Left ventricle myocardium superior (tissue), 1 donor: Measurements from ENCODE around the gene TCTN3. TPM values are rescaled to one million over a fixed set of nuclear protein-coding genes. Genes with fewer than 3 reads are reported as not detected.
"Not testable (repeated sequence)": the region's sequence is repeated elsewhere in the genome, so short reads cannot be mapped to it uniquely, and the experiment has no call there.

Experiments
- ATAC-seq: fragments of 200-7000 bp; cut with Tn5 transposase; one replicate; pipeline ENCODE4 v1.9.1; 2020; ENCODE audit warnings: mild to moderate bottlenecking, moderate library complexity
- DNase-seq: peaks from one replicate; pipeline ENCODE4 v3.0.0-alpha.2; 2020
- intact Hi-C: fragments of 100-400 bp; cut with micrococcal nuclease; formaldehyde crosslinking; loops from one replicate; pipeline ENCODE4 v1.11.0; 2022
- long read RNA-seq: library from polyadenylated mRNA; unstranded; transcript quantifications from one replicate; pipeline ENCODE4 v2.0.0, GENCODE V29; 2021
- total RNA-seq: library from RNA; stranded (reverse); fragmentation: NEBNext Ultra II Directional; extraction: Animal tissue kit (Norgen Biotek cat#: 25700); gene quantifications from one replicate; pipeline ENCODE4 v1.2.1, GENCODE V29; 2021
- donor health status: DM: no; HTN: yes; CAD: no; lungs with severe emphysema.

TCTN3 gene
- total RNA-seq, result 8.2 TPM
- long read RNA-seq, transcript TCTN3-207 (14 exons, 2,739 nt), result major isoform, 15 of 22 reads
- long read RNA-seq, partial matches to known transcripts, result 3 of 22 reads
- long read RNA-seq, other reads (novel, unspliced or antisense), result 4 of 22 reads

GRCh38 chr10:95693668-95694534 is at the start of gene TCTN3:
Gene TCTN3, minus strand, starts transcription at chr10:95693927. Its CDS starts 28 bp downstream, at chr10:95693899.
- peak; percentile 95 for DNase-seq
- intact Hi-C loops, result loop anchor here (10.0 kb wide), 1 partner anchor 151 kb away; no protein-coding TSS in a partner anchor
- peak; percentile 100 for ATAC-seq

- no peak for DNase-seq
- no peak for ATAC-seq
- intact Hi-C loops, result no loop called here
These were observed 49.3 kb upstream of the TCTN3 start for GRCh38 chr10:95742962-95743535.

GRCh38 chr10:95742485-95742884 is 48.8 kb upstream of the TCTN3 start:
- ATAC-seq, result peak; percentile 30
- DNase-seq, result no peak
- intact Hi-C loops, result no loop called here

GRCh38 chr10:95741807-95742467 is 48.2 kb upstream of the TCTN3 start:
- ATAC-seq (peak; percentile 91), DNase-seq (no peak)
- intact Hi-C loops, result no loop called here

GRCh38 chr10:95739056-95739455 is 45.3 kb upstream of the TCTN3 start:
- DNase-seq (no peak), ATAC-seq (no peak)
- intact Hi-C loops, result no loop called here

DNA sequence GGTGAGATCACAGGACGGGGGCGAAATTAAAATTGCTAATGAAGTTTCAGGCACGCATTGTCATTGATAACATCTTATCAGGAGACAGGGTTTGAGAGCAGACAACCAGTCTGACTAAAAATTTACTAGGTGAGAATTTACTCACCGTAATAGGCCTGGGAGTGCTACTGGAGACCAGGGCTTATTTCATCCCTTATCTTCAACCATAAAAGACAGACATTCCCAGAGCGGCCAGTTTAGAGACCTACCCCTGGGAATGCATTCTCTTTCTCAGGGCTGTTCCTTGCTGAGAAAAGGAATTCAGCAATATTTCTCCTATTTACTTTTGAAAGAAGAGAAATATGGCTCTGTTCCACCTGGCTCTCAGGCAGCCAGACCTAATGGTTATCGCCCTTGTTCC is 39.2 kb upstream of the TCTN3 start:
- intact Hi-C loops, ATAC-seq, DNase-seq: not testable (repeated sequence)

- intact Hi-C loops, result no loop called here
- ATAC-seq (no peak), DNase-seq (no peak)
These were observed 36.5 kb upstream of the TCTN3 start for GRCh38 chr10:95730233-95730632.

- peak; percentile 60 for ATAC-seq
- intact Hi-C loops, result no loop called here
- DNase-seq, result no peak
These were observed 35.8 kb upstream of the TCTN3 start for GRCh38 chr10:95729323-95730055.

DNA sequence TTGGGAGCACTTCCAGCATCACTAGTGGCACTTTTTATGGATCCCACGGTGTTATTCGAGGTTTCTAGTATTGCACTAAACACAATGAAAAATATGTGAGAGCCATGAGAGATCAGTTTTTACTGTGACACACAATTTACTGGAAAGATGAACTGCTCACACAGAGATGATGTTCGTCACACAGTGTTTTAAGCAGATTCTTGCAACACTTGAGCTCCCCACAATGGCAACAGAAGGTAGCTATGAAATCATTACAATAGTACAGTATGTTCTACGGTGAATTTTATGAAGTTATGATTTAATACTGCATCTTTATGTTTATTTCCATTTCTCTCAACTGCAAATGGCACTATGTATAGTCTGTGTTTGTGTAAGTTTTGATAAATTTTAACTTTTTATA is 34.8 kb upstream of the TCTN3 start:
- ATAC-seq, result peak; percentile 47
- intact Hi-C loops, result no loop called here
- DNase-seq, result no peak

DNA sequence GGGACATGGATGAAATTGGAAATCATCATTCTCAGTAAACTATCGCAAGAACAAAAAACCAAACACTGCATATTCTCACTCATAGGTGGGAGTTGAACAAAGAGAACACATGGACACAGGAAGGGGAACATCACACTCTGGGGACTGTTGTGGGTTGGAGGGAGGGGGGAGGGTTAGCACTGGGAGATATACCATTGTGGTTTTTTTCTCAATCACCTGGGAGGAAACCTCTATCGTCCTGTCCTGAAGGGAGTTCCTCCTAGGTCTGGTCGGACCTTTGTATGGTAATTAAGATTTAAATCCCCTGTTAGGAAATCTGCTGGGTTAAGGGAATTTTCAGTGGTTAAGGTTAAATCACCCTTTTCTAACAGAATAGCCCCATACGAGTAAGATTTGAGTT is 28.8 kb upstream of the TCTN3 start:
- intact Hi-C loops, DNase-seq, ATAC-seq: not testable (repeated sequence)

DNA sequence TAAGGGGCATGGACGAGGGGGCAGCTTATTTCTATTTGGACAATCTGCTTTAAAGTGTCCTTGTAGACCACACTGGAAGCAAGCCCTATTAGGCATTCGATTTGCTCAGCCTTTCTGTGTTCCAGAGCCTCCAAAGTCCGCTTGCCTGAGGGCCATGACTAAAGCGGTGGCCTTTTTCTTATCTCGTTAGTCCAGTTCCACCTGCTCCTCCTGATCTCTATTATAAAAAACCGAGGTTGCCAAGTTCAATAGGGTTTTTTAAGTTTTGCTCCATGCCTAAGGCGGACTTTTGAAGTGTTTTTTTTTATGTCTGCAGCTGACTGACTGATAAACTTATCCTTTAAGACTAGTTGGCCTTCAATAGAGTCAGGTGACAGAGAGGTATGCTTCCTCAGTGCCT is 27.0 kb upstream of the TCTN3 start:
- DNase-seq, intact Hi-C loops, ATAC-seq: not testable (repeated sequence)

GRCh38 chr10:95716866-95717265 is 23.1 kb upstream of the TCTN3 start:
- ATAC-seq (no peak), DNase-seq (no peak)
- intact Hi-C loops, result no loop called here

- no peak for DNase-seq
- ATAC-seq, result no peak
- intact Hi-C loops, result no loop called here
These were observed 22.7 kb upstream of the TCTN3 start for GRCh38 chr10:95716466-95716865.

DNA sequence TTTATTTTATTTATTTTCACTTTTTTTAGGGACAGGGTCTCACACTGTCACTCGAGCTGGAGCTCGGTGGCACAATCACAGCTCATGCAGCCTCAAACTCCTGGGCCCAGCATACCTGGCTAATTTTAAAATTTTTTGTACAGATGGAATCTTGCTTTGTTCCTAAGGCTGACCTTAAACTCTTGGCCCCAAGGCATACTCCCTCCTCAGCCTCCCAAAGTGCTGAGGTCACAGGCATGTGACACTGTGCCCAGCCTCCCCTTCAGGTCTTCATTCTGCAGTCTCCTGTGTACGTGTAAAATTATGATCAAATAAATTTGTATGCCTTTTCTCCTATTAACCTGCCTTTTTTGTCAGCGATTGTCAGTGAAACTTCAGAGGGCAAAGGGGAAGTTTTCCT is 17.8 kb upstream of the TCTN3 start:
- DNase-seq (no peak), ATAC-seq (no peak)
- intact Hi-C loops, result no loop called here

DNA sequence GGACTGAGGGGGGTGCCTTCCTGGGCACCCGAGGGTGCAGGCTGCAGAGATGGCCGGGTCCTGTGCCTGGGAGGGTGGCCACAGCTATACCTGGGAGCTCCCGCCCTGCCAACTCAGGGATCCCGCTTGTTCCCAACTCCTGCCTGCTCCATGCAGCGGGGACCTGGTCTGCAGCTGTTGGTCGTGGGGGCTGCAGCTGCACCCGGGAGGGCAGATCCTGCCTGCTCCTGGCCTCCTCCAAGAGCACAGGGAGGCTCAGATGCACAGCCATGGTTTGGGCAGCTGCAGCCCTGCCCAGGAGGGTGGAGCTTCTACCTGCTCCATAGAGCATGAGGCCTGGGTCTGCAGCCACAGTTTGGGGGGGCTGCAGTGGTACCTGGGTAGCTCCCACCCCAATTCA is 13.3 kb upstream of the TCTN3 start:
- intact Hi-C loops, result no loop called here
- ATAC-seq, result no peak
- DNase-seq, result no peak

- ATAC-seq, result no peak
- intact Hi-C loops, result no loop called here
These were observed 12.8 kb upstream of the TCTN3 start for GRCh38 chr10:95706573-95706972.

DNA sequence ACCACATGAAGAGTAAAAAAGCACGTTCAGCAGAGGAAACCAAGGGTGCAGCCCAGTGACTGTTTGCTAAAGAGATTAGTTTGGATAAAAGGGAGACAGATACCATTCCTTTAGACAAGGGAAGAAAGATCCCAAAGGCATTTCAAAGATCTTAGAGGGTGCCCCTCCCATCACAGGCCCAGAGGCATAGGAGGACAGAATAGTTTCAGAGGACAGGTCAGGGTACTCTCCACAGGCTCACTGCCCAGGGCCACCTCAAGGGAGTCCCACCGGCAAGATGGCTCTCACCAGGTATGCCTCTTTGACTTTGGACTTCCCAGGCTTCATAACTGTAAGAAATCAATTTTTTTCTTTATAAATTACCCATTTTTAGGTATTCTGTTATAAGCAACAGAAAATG is 4.7 kb upstream of the TCTN3 start:
- ATAC-seq (no peak), DNase-seq (no peak)
- intact Hi-C loops, result loop anchor here (10.0 kb wide), 1 partner anchor 146 kb away; no protein-coding TSS in a partner anchor

More at GRCh38 chr10:95706573-95706972, 12.8 kb upstream of the TCTN3 start:
- no peak for DNase-seq

- intact Hi-C loops, result loop anchor here (10.0 kb wide), 1 partner anchor 147 kb away; no protein-coding TSS in a partner anchor
- ATAC-seq, result no peak
- no peak for DNase-seq
These were observed 3.7 kb upstream of the TCTN3 start for GRCh38 chr10:95697429-95697828.

- intact Hi-C loops, result loop anchor here (10.0 kb wide), 1 partner anchor 150 kb away; no protein-coding TSS in a partner anchor
- no peak for DNase-seq
- no peak for ATAC-seq
These were observed 938 bp upstream of the TCTN3 start for GRCh38 chr10:95694665-95695064.
